GM12878 (cell line): ENCODE data around the gene PLA2G5. TPM values are rescaled to one million over a fixed set of nuclear protein-coding genes. Genes with fewer than 3 reads are reported as not detected.

Source experiments
- ATAC-seq: fragments of 200-7000 bp; cut with Tn5 transposase; 3 replicates; pipeline ENCODE4 v1.9.1; 2020; ENCODE audit warnings: mild to moderate bottlenecking, moderate library complexity
- BruUV-seq: library from RNA; stranded (reverse); fragments of 400-500 nt; replicated peaks from 2 replicates; lab custom pipeline; 2021; lab: Mats Ljungman, UMichigan
- CTCF ChIA-PET: fragments of 300-600 bp; sonication (Branson Sonifier 250); formaldehyde crosslinking; extraction: SDS; loops from one replicate; lab custom pipeline; 2021; ENCODE audit warnings: inconsistent platforms; lab: Yijun Ruan, JAX
- POLR2A ChIA-PET: fragments of 350-600 bp; formaldehyde crosslinking; extraction: SDS; loops from one replicate; lab custom pipeline; 2021; ENCODE audit warnings: inconsistent platforms; lab: Charles Lee
- RAD21 ChIA-PET: fragments of 300-600 bp; sonication (Branson Sonifier 250); formaldehyde crosslinking; loops from one replicate; lab custom pipeline; 2023; ENCODE audit warnings: antibody characterized with exemption; ENCODE audit not compliant: unreplicated experiment; lab: Charles Lee
- SMC1A ChIA-PET: fragments of 300-600 bp; sonication (Branson Sonifier 250); formaldehyde crosslinking; loops from one replicate; lab custom pipeline; 2023; ENCODE audit not compliant: unreplicated experiment, uncharacterized antibody; lab: Charles Lee
- DNase-seq: peaks from one replicate; pipeline ENCODE4 v3.0.0-alpha.2; 2011; ENCODE audit warnings: low read depth, low spot score
- FAIRE-seq: peaks from 3 replicates; lab custom pipeline; 2011; peaks lifted over from hg19 to GRCh38; lab: Jason Lieb, UNC
- H2AFZ ChIP-seq: 2 replicates; pipeline ENCODE4 v1.6.0; 2011; ENCODE audit warnings: low read depth, low read length, control low read depth; ENCODE audit not compliant: control insufficient read depth
- H3K27ac ChIP-seq: 2 replicates; pipeline ENCODE4 v1.5.1; 2011; ENCODE audit warnings: control low read depth; ENCODE audit not compliant: control insufficient read depth, insufficient read depth
- H3K27me3 ChIP-seq, 2 experiments: replicated peaks in 1 of 2; 2 replicates each; pipeline versions ENCODE4 v1.6.0 to v1.6.1; 2011; ENCODE audit warnings: low read length in 1 of 2; ENCODE audit not compliant: control insufficient read depth in 2 of 2, insufficient read depth in 2 of 2
- H3K36me3 ChIP-seq, 2 experiments: 2 replicates each; pipeline ENCODE4 v1.5.1; 2011; ENCODE audit warnings: low read length in 1 of 2; ENCODE audit not compliant: control insufficient read depth in 2 of 2, insufficient read depth in 2 of 2
- H3K4me1 ChIP-seq: 2 replicates; pipeline ENCODE4 v1.6.1; 2011; ENCODE audit warnings: mild to moderate bottlenecking, low read length, moderate library complexity, mixed read lengths; ENCODE audit not compliant: control insufficient read depth, insufficient read depth
- H3K4me2 ChIP-seq: 2 replicates; pipeline ENCODE4 v1.6.0; 2011; ENCODE audit warnings: control low read depth; ENCODE audit not compliant: control insufficient read depth, insufficient read depth
- H3K4me3 ChIP-seq: fragments of 200-600 bp; sonication (generic); 2 replicates; pipeline ENCODE4 v1.5.1; 2016
- H3K79me2 ChIP-seq: 2 replicates; pipeline ENCODE4 v1.6.0; 2011; ENCODE audit warnings: low read length; ENCODE audit not compliant: control insufficient read depth, insufficient read depth
- H3K9ac ChIP-seq: 2 replicates; pipeline ENCODE4 v1.8.0; 2011; ENCODE audit warnings: low read length, control low read depth, mixed read lengths; ENCODE audit not compliant: control insufficient read depth, insufficient read depth
- H3K9me3 ChIP-seq: replicated peaks from 3 replicates; pipeline ENCODE4 v1.5.1; 2011; ENCODE audit warnings: mild to moderate bottlenecking, low read length; ENCODE audit not compliant: control insufficient read depth, insufficient read depth
- H4K20me1 ChIP-seq: 2 replicates; pipeline ENCODE4 v1.6.0; 2011; ENCODE audit not compliant: control insufficient read depth, insufficient read depth
- CBFB ChIP-seq: IDR thresholded peaks from 2 replicates; pipeline ENCODE4 v1.6.1; 2016; ENCODE audit warnings: antibody characterized with exemption, low read depth
- EED ChIP-seq: sonication (generic); IDR thresholded peaks from 2 replicates; pipeline ENCODE4 v1.6.1; 2016; ENCODE audit warnings: antibody characterized with exemption, low read depth
- HCFC1 ChIP-seq: fragments of 150-350 bp; IDR thresholded peaks from 2 replicates; pipeline ENCODE4 v1.6.1; 2014; ENCODE audit warnings: low read length
- SIX5 ChIP-seq: IDR thresholded peaks from 2 replicates; pipeline ENCODE4 v1.6.1; 2011; ENCODE audit warnings: mild to moderate bottlenecking, low read depth, low read length, moderate library complexity; ENCODE audit not compliant: severe bottlenecking
- SKIL ChIP-seq: fragments of 450-650 bp; IDR thresholded peaks from 2 replicates; pipeline ENCODE4 v1.6.1; 2017; ENCODE audit warnings: mild to moderate bottlenecking, low read depth, inconsistent platforms; ENCODE audit not compliant: poor library complexity, severe bottlenecking
- TARDBP ChIP-seq: IDR thresholded peaks from 2 replicates; pipeline ENCODE4 v1.6.1; 2016; ENCODE audit warnings: borderline replicate concordance
- WGBS: methylation state at CpG from one replicate; pipeline ENCODE4 v1.1.6; 2016; ENCODE audit warnings: low lambda C conversion rate; ENCODE audit not compliant: insufficient replicate concordance, insufficient coverage; ENCODE audit errors: missing lambda C conversion rate; 5-methylcytosine and 5-hydroxymethylcytosine counted together
- in situ Hi-C: fragments of 300-500 bp; cut with MboI; formaldehyde crosslinking; loops from 9 replicates; pipeline ENCODE4 v1.14.3; 2018; ENCODE audit warnings: mixed read lengths
- intact Hi-C: fragments of 100-400 bp; cut with micrococcal nuclease; formaldehyde crosslinking; loops from one replicate; pipeline ENCODE4 v1.14.2; 2022; ENCODE audit not compliant: unreplicated experiment
- polyA plus RNA-seq, 11 experiments: library from polyadenylated mRNA; depleted of rRNA in 4 of 11; unstranded in 6 of 11; stranded (reverse) in 5 of 11; fragments of >200 nt; fragmentation: Nextera tagmentation in 4 of 11; fragmentation: Illumina TruSeq in 1 of 11; extraction: Ambion mirVana in 4 of 11; extraction: Trizol in 1 of 11; gene quantifications; 1 replicate in 1 of 11; 2 replicates in 10 of 11; pipeline versions ENCODE4 v1.2.1 to v1.2.3, GENCODE V29; 2011 to 2016; ENCODE audit warnings: inconsistent platforms in 2 of 11, missing spikeins in 2 of 11, low read depth in 1 of 11
- total RNA-seq, 4 experiments: library from RNA; depleted of rRNA in 3 of 4; stranded (reverse); fragments of >200 nt in 3 of 4; fragmentation: Illumina TruSeq in 1 of 4; extraction: Trizol in 1 of 4; gene quantifications; 2 replicates each; pipeline versions ENCODE4 v1.2.1 to v1.2.3, GENCODE V29; 2013 to 2021
- TF ChIP-seq, protein P1 (sequence below): IDR thresholded peaks from 2 replicates; pipeline ENCODE4 v1.6.1; 2011; ENCODE audit warnings: mild to moderate bottlenecking, low read depth, low read length, moderate library complexity; ENCODE audit not compliant: insufficient replicate concordance
- TF ChIP-seq, protein P2 (sequence below): fragments of 450-650 bp; IDR thresholded peaks from 2 replicates; pipeline ENCODE4 v1.6.1; 2018; ENCODE audit warnings: mild to moderate bottlenecking, low read depth, moderate library complexity; ENCODE audit not compliant: partially characterized antibody

PLA2G5 gene
- total and polyA plus RNA-seq, 10 of the 15 experiments (the other 5 are each of a cell fraction or from before 2014, with no cell fraction given), result 0.10 to 0.19 (median 0.17) TPM; not detected in 7

- H3K9ac ChIP-seq, result no peak overlapping the region
- BruUV-seq, result no TSS peak
- no peaks in the 10 kb centered on the region for H4K20me1 ChIP-seq
- ChIA-PET SMC1A (interaction anchor here (1.2 kb wide), 1 partner anchor 37 kb away, joined by 5 read pairs; no protein-coding TSS in a partner anchor), POLR2A (no interaction called here), CTCF (interaction anchor here (1.2 to 1.4 kb wide), 3 partner anchors 11 to 62 kb away, joined by 3 to 5 read pairs (median 3); no protein-coding TSS in a partner anchor), RAD21 (no interaction called here)
- H3K4me2 ChIP-seq, result no peak overlapping the region
- intact Hi-C loops (no loop called here), in situ Hi-C loops (no loop called here)
- no peak overlapping the region for H3K4me3 ChIP-seq
- H3K4me1 ChIP-seq, result no peaks in the 10 kb centered on the region
- H3K9me3 ChIP-seq, result no peaks in the 10 kb centered on the region
- no peak overlapping the region for H2AFZ ChIP-seq
- no peak for ATAC-seq
- no peak overlapping the region for H3K27ac ChIP-seq
- WGBS, result 61% methylated on average over 19 of the region's 19 CpGs
- no peak for DNase-seq
- no peaks in the 10 kb centered on the region; a peak in 2 of 4 replicates for H3K27me3 ChIP-seq
- no peaks in the 10 kb centered on the region for H3K36me3 ChIP-seq
- no peak for FAIRE-seq
- no peaks in the 10 kb centered on the region for H3K79me2 ChIP-seq
- TF ChIP-seq TARDBP, result no peak
- no peak for TF ChIP-seq SKIL
- TF ChIP-seq SIX5, result peak; percentile 57
- TF ChIP-seq, protein P1, sequence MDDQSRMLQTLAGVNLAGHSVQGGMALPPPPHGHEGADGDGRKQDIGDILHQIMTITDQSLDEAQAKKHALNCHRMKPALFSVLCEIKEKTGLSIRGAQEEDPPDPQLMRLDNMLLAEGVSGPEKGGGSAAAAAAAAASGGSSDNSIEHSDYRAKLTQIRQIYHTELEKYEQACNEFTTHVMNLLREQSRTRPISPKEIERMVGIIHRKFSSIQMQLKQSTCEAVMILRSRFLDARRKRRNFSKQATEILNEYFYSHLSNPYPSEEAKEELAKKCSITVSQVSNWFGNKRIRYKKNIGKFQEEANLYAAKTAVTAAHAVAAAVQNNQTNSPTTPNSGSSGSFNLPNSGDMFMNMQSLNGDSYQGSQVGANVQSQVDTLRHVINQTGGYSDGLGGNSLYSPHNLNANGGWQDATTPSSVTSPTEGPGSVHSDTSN, result no peak
- TF ChIP-seq HCFC1, result 0 out of 2 replicates have a peak, but pooled peaks have one; percentile 39
- TF ChIP-seq CBFB, result no peak
- TF ChIP-seq, protein P2, sequence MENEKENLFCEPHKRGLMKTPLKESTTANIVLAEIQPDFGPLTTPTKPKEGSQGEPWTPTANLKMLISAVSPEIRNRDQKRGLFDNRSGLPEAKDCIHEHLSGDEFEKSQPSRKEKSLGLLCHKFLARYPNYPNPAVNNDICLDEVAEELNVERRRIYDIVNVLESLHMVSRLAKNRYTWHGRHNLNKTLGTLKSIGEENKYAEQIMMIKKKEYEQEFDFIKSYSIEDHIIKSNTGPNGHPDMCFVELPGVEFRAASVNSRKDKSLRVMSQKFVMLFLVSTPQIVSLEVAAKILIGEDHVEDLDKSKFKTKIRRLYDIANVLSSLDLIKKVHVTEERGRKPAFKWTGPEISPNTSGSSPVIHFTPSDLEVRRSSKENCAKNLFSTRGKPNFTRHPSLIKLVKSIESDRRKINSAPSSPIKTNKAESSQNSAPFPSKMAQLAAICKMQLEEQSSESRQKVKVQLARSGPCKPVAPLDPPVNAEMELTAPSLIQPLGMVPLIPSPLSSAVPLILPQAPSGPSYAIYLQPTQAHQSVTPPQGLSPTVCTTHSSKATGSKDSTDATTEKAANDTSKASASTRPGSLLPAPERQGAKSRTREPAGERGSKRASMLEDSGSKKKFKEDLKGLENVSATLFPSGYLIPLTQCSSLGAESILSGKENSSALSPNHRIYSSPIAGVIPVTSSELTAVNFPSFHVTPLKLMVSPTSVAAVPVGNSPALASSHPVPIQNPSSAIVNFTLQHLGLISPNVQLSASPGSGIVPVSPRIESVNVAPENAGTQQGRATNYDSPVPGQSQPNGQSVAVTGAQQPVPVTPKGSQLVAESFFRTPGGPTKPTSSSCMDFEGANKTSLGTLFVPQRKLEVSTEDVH, result no peak
- no peak for TF ChIP-seq EED
Observed at GRCh38 chr1:20089328-20090077, 19.5 kb downstream of the PLA2G5 start.
